GM19043 (cell line): ENCODE results near the gene IL17C.
"Not testable (repeated sequence)": the region's sequence is repeated elsewhere in the genome, so short reads cannot be mapped to it uniquely, and the experiment has no call there.

Experiments
- ATAC-seq: cut with Tn5 transposase; IDR thresholded peaks from one replicate; pipeline ENCODE4 v1.9.1; 2021; ENCODE audit warnings: low read depth; ENCODE audit not compliant: unreplicated experiment

Gene IL17C

GRCh38 chr16:88608076-88608475, 30.3 kb upstream of the IL17C start:
- ATAC-seq = no peak

- ATAC-seq = not testable (repeated sequence)
Measured at GRCh38 chr16:88609426-88609825, 28.9 kb upstream of the IL17C start.

- no peak for ATAC-seq
Measured at GRCh38 chr16:88610080-88610479, 28.3 kb upstream of the IL17C start.

GRCh38 chr16:88610909-88611812, 27.2 kb upstream of the IL17C start:
- no peak for ATAC-seq

- no peak for ATAC-seq
Measured at GRCh38 chr16:88613293-88613692, 25.1 kb upstream of the IL17C start.

- ATAC-seq = no peak
Measured at GRCh38 chr16:88613911-88614817, 24.2 kb upstream of the IL17C start.

- ATAC-seq = no peak
Measured at GRCh38 chr16:88614818-88615580, 23.4 kb upstream of the IL17C start.

- no peak for ATAC-seq
Measured at GRCh38 chr16:88616320-88616719, 22.1 kb upstream of the IL17C start.

- no peak for ATAC-seq
Measured at GRCh38 chr16:88616736-88617135, 21.6 kb upstream of the IL17C start.

- ATAC-seq = no peak
Measured at GRCh38 chr16:88617268-88618031, 20.9 kb upstream of the IL17C start.

- no peak for ATAC-seq
Measured at GRCh38 chr16:88618182-88618955, 20.0 kb upstream of the IL17C start.

- ATAC-seq = no peak
Measured at GRCh38 chr16:88618956-88619667, 19.3 kb upstream of the IL17C start.

- ATAC-seq = no peak
Measured at GRCh38 chr16:88619859-88620815, 18.2 kb upstream of the IL17C start.

- no peak for ATAC-seq
Measured at GRCh38 chr16:88622125-88622524, 16.2 kb upstream of the IL17C start.

GRCh38 chr16:88622866-88623265, 15.5 kb upstream of the IL17C start:
- ATAC-seq = no peak

GRCh38 chr16:88623858-88624257, 14.5 kb upstream of the IL17C start:
- ATAC-seq = no peak

GRCh38 chr16:88624481-88624880, 13.9 kb upstream of the IL17C start:
- no peak for ATAC-seq
